ENCODE data around the gene ATCAY.

ATCAY gene

DNA sequence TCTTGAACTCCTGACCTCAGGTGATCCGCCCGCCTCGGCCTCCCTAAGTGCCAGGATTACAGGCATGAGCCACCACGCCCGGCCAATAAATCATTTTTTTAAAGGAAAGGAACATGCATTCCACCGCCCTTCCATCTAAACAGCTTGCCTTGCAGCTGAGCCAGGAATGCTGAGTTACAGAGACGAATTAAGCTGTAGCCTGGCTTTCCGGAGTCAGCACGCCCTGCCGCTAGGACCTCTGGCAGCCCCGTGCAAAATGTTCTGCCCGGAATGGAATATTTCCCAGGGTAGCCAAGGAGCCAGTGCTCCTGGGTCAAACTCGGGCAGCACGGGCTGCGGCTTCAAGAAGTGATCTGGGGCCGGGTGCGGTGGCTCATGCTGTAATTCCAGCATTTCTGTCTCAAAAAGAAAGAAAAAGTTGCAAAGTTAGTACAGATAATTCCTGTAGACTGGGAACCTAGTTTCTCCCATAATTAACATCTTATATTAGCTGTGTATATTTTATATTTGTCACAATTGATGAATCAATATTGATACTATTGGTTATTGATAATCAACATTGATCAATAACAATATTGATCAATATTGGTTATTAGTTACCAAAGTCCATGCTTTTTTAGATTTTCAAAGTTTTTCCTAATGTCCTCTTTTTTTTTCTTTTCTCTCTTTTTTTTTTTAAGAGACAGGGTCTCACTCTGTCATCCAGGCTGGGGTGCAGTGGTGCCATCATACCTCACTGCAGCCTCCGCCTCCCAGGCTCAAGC lies 19.2 kb downstream of the ATCAY start:
- Mint-ChIP-seq H3K27me3 (peaks cover 7% of the 10 kb centered on the region), H3K4me1 (peaks cover 5% of the 10 kb centered on the region), H3K27ac (no peak overlapping the region), H3K36me3 (no peaks in the 10 kb centered on the region), H3K9me3 (peaks cover 3% of the 10 kb centered on the region), H3K4me3 (no peak overlapping the region)
- no peak for DNase-seq
- CTCF ChIA-PET, result no interaction called here

DNA sequence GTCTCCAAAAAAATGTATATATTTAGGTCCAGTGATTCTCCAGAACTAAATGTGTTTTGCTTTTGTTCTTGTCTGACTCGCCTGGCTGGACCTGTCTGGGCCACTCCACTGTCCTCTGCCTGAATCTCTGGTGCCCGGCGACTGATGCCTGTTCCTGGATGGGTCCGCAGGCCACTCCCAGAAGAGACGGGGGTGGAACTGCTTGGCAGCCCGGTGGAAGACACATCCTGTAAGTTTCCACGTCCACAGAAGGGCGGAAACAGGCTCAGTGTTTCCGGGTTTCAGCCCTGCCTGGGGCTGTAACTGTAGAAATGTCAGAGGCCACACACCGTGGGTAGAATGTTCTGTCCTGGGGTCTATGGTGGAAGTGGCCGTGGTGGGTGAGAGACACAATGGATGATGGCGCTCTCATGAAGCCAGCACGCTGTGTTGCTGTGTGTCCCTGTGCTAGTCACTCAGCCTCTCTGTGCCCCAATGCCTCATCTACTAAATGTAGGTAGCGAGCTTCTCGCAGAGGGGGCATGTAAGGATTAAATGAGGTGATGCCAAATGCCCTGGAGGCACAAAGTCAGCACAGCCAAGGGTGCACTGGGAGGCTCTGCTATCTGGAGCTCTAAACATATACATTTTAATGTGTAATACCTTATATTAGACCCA lies 22.0 kb downstream of the ATCAY start:
- no peak overlapping the region for H3K4me3 Mint-ChIP-seq
- CTCF ChIA-PET, result no interaction called here
- H3K36me3 Mint-ChIP-seq, result no peaks in the 10 kb centered on the region
- peaks cover 3% of the 10 kb centered on the region for H3K9me3 Mint-ChIP-seq
- no peak overlapping the region for H3K27ac Mint-ChIP-seq
- H3K27me3 Mint-ChIP-seq, result peaks cover 4% of the 10 kb centered on the region
- no peak for DNase-seq
- peaks cover 5% of the 10 kb centered on the region for H3K4me1 Mint-ChIP-seq

DNA sequence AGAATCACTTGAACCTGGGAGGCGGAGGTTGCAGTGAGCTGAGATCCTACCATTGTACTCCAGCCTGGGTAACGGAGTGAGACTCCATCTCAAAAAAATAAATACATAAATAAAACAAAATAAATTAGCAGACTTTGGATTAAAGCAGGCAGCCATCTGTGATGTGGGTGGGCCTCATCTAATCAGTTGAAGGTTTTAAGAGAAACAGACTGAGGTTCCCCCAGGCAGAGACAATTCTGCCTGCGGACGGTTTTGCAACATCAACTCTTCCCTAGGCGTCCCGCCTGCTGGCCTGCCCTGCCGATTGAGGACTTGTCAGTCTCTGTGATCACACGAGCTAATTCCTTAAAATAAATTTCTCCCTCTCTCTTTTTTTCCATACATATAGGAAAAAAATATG lies 23.7 kb downstream of the ATCAY start:
- no peak for DNase-seq
- no peak overlapping the region for H3K4me3 Mint-ChIP-seq
- peaks cover 2% of the 10 kb centered on the region for H3K9me3 Mint-ChIP-seq
- no peaks in the 10 kb centered on the region for H3K36me3 Mint-ChIP-seq
- H3K27me3 Mint-ChIP-seq, result peaks cover 4% of the 10 kb centered on the region
- H3K27ac Mint-ChIP-seq, result no peak overlapping the region
- H3K4me1 Mint-ChIP-seq, result no peaks in the 10 kb centered on the region
- CTCF ChIA-PET, result no interaction called here

DNA sequence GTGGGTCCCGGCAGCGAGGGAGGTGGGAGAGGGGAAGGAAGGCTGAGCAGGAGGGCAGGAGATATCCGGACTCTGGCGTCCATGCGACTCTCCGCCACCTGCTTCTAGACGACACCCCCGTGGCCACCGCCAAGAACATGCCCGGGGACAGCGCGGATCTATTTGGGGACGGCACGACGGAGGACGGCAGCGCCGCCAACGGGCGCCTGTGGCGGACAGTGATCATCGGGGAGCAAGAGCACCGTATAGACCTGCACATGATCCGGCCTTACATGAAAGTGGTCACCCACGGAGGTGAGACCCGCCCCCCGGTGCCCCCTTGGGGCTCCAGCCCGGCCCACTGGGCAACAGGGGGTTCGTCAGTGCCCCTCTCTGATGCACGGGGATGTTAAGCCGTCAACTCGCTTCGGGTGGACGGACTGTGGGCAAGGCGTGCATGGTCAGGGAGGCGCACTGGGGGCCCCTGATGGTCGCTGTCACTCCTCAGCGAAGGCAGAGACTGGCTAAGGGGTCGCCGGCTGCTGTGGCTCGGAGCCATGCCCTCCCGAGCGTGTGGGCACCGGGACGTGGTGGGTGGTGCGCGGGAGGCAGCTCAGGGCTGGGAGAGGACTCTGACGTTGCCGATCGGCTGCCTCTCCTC lies 27.3 kb downstream of the ATCAY start:
- no peak for DNase-seq
- H3K36me3 Mint-ChIP-seq, result no peaks in the 10 kb centered on the region
- H3K27ac Mint-ChIP-seq, result no peak overlapping the region
- CTCF ChIA-PET, result no interaction called here
- H3K27me3 Mint-ChIP-seq, result no peaks in the 10 kb centered on the region
- no peak overlapping the region for H3K4me3 Mint-ChIP-seq
- H3K9me3 Mint-ChIP-seq, result peaks cover 10% of the 10 kb centered on the region
- H3K4me1 Mint-ChIP-seq, result no peaks in the 10 kb centered on the region

DNA sequence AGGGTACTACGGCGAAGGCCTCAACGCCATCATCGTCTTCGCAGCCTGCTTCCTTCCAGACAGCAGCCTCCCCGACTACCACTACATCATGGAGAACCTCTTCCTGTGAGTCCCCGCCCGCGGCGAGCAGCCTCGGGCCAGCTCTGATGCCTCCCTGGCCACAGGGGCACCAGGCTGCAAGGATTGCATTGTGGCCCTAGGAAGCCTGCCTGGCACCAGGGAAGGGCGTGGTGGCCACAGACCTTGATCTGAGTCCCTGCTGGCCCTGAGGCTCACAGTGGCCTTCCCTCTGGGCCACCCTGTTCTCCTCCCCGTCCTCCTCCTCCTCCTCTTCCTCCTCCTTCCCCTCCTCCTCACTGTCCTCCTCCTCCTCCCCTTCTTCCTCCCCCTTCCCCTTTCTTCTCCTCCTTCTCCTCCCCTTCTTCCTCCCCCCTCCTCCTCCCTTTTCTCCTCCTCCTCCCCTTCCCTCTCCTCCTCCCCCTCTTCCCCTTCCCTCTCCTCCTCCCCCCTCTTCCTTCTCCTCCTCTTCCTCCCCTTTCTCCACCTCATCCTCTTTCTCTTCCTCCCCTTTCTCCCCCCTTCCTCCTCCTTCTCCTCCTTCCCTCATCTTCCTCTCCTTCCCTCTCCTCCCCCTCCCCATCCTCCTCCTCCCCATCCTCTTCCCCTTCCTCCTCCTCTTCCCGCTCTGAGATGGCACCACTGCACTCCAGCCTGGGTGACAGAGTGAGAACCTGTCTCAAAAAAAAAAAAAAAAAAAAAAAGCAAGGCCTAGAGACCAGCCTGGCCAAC lies 28.0 kb downstream of the ATCAY start:
- DNase-seq, result no peak
- no peaks in the 10 kb centered on the region for H3K4me1 Mint-ChIP-seq
- H3K27ac Mint-ChIP-seq, result no peak overlapping the region
- CTCF ChIA-PET, result no interaction called here
- no peak overlapping the region for H3K4me3 Mint-ChIP-seq
- no peaks in the 10 kb centered on the region for H3K27me3 Mint-ChIP-seq
- peaks cover 10% of the 10 kb centered on the region for H3K9me3 Mint-ChIP-seq
- H3K36me3 Mint-ChIP-seq, result no peaks in the 10 kb centered on the region

DNA sequence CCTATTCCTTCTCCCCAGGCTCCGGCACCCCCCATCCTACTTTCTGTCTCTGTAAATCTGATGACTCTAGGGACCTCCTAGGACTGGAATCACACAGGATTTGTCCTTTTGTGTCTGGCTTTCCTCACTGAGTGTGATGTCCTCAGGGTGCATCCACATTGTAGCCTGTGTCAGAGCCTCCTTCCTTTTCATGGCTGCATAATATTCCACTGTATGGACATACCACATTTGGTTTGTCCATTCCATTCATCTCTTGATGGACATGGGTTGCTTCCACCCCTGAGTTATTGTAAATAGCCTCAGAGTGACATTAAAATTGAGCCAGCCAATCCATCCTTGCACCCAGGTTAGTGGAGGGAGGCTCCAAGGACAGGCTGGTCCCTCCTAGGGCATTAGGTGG lies 29.6 kb downstream of the ATCAY start:
- CTCF ChIA-PET, result no interaction called here
- Mint-ChIP-seq H3K27ac (no peak overlapping the region), H3K4me1 (no peaks in the 10 kb centered on the region), H3K27me3 (peaks cover 3% of the 10 kb centered on the region), H3K4me3 (no peak overlapping the region), H3K9me3 (peaks cover 10% of the 10 kb centered on the region), H3K36me3 (no peaks in the 10 kb centered on the region)
- no peak for DNase-seq

DNA sequence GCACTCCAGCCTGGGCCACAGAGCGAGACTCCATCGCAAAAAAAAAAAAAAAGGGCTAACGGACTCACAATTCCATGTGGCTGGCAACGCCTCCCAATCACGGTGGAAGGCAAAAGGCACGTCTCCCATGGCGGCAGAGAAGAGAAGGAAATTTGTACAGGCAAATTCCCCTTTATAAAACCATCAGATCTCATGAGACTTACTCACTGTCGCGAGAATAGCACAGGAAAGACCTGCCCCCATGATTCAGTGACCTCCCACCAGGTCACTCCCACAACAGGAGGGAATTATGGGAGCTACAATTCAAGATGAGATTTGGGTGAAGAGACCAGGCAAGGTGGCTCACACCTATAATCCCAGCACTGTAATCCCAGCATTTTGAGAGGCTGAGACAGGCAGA lies 33.7 kb downstream of the ATCAY start:
- Mint-ChIP-seq H3K27me3 (peaks cover 14% of the 10 kb centered on the region), H3K36me3 (no peaks in the 10 kb centered on the region), H3K9me3 (peaks cover 9% of the 10 kb centered on the region), H3K27ac (no peak overlapping the region), H3K4me1 (no peaks in the 10 kb centered on the region), H3K4me3 (no peak overlapping the region)
- DNase-seq, result no peak
- CTCF ChIA-PET, result no interaction called here

DNA sequence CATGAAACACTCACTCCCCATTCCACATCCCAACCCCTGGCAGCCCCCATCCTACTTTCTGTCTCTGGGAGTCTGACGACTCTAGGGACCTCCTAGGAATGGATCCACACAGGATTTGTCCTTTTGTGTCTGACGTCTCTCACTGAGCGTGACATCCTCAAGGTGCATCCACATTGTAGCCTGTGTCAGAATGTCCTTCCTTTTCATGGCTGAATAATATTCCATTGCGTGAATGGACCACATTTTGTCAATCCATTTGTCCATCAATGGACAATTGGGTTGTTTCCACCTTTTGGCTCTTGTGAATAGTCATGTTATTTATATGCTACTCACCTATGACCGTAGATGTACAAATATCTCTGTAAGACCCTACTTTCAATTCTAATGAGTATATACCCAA lies 35.5 kb downstream of the ATCAY start:
- H3K27me3 Mint-ChIP-seq, result peaks cover 14% of the 10 kb centered on the region
- DNase-seq, result no peak
- H3K4me3 Mint-ChIP-seq, result no peak overlapping the region
- H3K9me3 Mint-ChIP-seq, result peaks cover 6% of the 10 kb centered on the region
- H3K36me3 Mint-ChIP-seq, result no peaks in the 10 kb centered on the region
- no peak overlapping the region for H3K27ac Mint-ChIP-seq
- CTCF ChIA-PET, result no interaction called here
- no peaks in the 10 kb centered on the region for H3K4me1 Mint-ChIP-seq

DNA sequence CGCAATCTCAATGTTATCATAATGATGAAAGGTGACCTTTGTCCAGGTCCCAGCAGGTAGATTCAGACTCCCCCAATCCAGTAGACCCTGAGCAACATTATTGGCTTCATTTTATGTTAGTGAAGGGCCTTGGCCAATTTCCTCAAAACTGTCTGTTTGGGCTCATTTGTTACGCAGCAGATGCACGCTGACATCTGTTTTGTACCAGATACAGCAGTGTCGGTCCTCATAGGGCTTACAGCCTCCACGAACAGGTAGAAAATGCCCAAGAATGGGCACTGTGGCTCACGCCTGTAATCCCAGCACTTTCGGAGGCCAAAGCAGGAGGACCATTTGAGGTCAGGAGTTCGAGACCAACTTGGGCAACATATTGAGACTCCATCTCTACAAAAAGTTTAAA lies 39.3 kb downstream of the ATCAY start:
- no peak for DNase-seq
- Mint-ChIP-seq H3K27ac (no peak overlapping the region), H3K27me3 (peaks cover 10% of the 10 kb centered on the region), H3K9me3 (peaks cover 20% of the 10 kb centered on the region), H3K4me1 (no peaks in the 10 kb centered on the region), H3K36me3 (no peaks in the 10 kb centered on the region), H3K4me3 (no peak overlapping the region)
- CTCF ChIA-PET, result no interaction called here

DNA sequence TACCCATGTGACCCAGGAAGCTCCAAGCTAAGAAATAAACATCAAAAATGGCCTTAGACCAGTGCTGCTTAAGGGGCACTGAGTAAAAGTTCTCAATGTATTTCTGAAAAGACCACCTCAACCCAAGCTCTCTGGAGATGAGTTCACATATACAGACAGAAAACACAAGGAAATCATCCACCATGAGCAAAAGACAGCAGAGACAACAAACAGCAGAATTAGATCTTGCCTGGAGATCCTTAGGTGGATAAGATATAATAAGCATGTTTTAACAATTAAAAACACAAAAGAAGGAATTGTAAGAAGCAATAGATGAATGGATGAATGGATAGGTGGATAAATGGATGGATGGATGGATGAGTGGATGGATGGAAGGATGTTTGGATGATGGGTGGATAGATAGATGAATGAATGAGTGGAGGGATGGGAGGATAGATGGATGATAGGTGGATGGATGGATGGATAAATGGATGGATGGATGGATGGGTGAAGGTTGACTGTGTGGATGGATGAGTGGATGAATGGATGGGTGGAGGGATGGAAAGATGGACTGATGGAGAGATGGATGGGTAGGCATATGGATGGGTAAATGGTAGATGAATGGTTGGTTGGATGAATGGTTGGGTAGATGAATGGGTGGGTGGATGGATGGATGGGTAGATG lies 42.7 kb downstream of the ATCAY start:
- CTCF ChIA-PET, result no interaction called here
- H3K36me3 Mint-ChIP-seq, result no peaks in the 10 kb centered on the region
- H3K27me3 Mint-ChIP-seq, result no peaks in the 10 kb centered on the region
- H3K4me1 Mint-ChIP-seq, result no peaks in the 10 kb centered on the region
- H3K9me3 Mint-ChIP-seq, result peaks cover 23% of the 10 kb centered on the region
- H3K4me3 Mint-ChIP-seq, result no peak overlapping the region
- DNase-seq, result no peak
- H3K27ac Mint-ChIP-seq, result no peak overlapping the region

DNA sequence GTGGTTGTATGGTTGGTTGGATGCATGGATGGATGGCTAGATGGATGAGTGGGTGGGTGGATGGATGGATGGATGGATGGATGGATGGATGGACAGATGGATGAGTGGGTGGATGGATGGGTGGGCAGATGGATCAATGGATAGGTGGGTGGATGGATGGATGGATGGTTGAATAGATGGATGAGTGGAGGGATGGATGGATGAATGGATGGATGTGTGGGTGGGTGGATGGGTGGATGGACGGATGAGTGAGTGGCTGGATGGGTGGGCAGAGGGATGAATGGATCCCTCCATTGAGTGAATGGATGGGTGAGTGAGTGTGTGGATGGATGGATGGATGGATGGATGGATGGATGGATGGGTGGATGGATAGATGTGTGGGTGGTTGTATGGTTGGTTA lies 43.4 kb downstream of the ATCAY start:
- Mint-ChIP-seq H3K4me1 (no peaks in the 10 kb centered on the region), H3K27ac (no peak overlapping the region), H3K9me3 (peaks cover 23% of the 10 kb centered on the region), H3K27me3 (no peaks in the 10 kb centered on the region), H3K36me3 (no peaks in the 10 kb centered on the region), H3K4me3 (no peak overlapping the region)
- DNase-seq, result no peak
- CTCF ChIA-PET, result no interaction called here

DNA sequence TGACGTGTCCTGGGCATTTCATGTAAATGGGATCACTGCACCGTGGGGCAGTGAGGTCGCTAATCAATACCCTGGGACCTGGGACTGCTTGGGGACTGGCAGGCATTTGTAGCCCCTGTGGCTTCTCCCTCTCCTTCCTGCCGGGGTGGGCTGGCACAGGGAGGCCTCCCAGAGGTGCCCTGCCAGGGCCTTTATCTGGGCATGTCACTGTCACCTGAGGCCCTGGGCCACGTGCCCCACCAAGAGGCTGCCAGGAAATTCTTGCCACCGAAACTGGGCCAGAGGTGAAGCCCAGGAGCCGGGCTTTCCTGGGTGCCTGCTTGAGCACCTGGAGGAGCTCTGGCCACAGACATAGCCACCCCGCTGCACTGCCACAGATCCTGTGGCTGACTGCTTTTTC lies 50.6 kb downstream of the ATCAY start:
- H3K27me3 Mint-ChIP-seq, result peaks cover 45% of the 10 kb centered on the region
- H3K9me3 Mint-ChIP-seq, result no peaks in the 10 kb centered on the region
- DNase-seq, result no peak
- H3K36me3 Mint-ChIP-seq, result no peaks in the 10 kb centered on the region
- no peaks in the 10 kb centered on the region for H3K4me1 Mint-ChIP-seq
- CTCF ChIA-PET, result no interaction called here
- no peak overlapping the region for H3K4me3 Mint-ChIP-seq
- no peak overlapping the region for H3K27ac Mint-ChIP-seq

DNA sequence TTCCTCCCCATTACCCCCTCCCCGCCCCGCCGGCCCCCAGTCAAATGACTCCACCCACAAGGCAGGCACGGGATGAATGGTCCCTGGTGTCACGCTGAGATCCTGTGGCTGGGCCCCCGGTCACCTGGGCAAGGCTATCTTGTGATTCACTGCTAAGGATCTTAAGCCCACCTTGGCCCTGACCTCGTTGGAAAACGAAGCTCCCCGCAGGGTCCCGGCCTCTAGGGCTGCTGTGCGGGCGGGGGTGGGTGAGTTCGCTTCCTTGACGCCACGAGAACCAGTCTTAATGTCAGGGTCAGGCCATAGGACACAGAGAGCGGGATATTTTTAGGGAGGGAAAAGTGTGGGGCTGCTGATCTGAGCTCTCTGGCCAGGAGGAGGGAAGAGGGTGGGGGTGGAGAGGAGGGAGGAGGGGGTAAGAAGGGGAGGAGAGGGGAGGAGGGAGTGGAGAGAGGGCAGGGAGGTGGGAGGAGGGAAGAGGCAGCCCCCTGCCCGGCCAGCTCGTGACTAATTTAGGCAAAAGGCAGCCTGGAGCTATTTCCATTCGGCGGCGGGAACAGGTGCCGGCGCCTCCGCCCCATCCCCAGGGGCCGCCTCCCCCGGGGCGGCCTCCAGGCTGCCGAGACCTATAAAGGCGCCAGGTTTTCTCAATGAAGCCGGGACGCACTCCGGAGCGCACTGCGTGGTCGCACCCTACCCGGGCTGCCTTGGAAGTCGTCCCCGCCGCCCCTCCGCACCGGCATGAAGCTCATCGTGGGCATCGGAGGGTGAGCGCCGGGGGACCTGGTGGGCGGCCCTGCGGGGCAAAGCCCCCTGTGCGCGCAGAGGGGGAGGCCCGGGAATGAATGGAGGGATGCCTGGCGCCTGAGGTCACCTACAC lies 52.7 kb downstream of the ATCAY start, which contains the start of gene NMRK2:
Gene NMRK2 (plus strand): TSS at position 139 of the 880 bp plus-strand sequence. CDS start 603 bp downstream, at position 742.
- Mint-ChIP-seq H3K27me3 (peaks cover 45% of the 10 kb centered on the region), H3K9me3 (no peaks in the 10 kb centered on the region), H3K4me1 (no peaks in the 10 kb centered on the region), H3K36me3 (no peaks in the 10 kb centered on the region), H3K4me3 (no peak within 1 kb of the TSS), H3K27ac (no peak within 1 kb of the TSS)
- CTCF ChIA-PET, result no interaction called here
- no peak for DNase-seq
